RWPE2 (cell line): ENCODE data around the gene FYCO1.
A peak's percentile ranks its signal among the peaks of the same experiment; 100 is the strongest.

Source experiments
- ATAC-seq: fragments of 200-7000 bp; cut with Tn5 transposase; 3 replicates; pipeline ENCODE4 v1.9.1; 2021; ENCODE audit warnings: low read depth
- DNase-seq: peaks from one replicate; pipeline ENCODE4 v3.0.0-alpha.2; 2020; ENCODE audit warnings: low spot score
- H3K27ac ChIP-seq: fragments of 450-650 bp; 2 replicates; pipeline ENCODE4 v1.5.1; 2017; ENCODE audit warnings: mild to moderate bottlenecking; ENCODE audit not compliant: poor library complexity, severe bottlenecking
- H3K27me3 ChIP-seq: fragments of 250-450 bp; sonication (Bioruptor Pico); 2 replicates; pipeline ENCODE4 v1.5.1; 2021; ENCODE audit warnings: mild to moderate bottlenecking, moderate library complexity; ENCODE audit not compliant: insufficient read depth, poor library complexity, severe bottlenecking
- H3K36me3 ChIP-seq: fragments of 250-450 bp; sonication (Bioruptor Pico); 2 replicates; pipeline ENCODE4 v1.5.1; 2020; ENCODE audit warnings: low read depth, mild to moderate bottlenecking, moderate library complexity
- H3K4me1 ChIP-seq: fragments of 250-450 bp; sonication (Bioruptor Pico); 2 replicates; pipeline ENCODE4 v1.5.1; 2021; ENCODE audit warnings: mild to moderate bottlenecking, moderate library complexity; ENCODE audit not compliant: insufficient read depth, poor library complexity, severe bottlenecking
- H3K4me3 ChIP-seq: fragments of 250-450 bp; sonication (Bioruptor Pico); 2 replicates; pipeline ENCODE4 v1.5.1; 2021; ENCODE audit warnings: mild to moderate bottlenecking, moderate library complexity; ENCODE audit not compliant: severe bottlenecking
- H3K9me3 ChIP-seq: fragments of 250-450 bp; sonication (Bioruptor Pico); 2 replicates; pipeline ENCODE4 v1.5.1; 2021; ENCODE audit warnings: mild to moderate bottlenecking, moderate library complexity; ENCODE audit not compliant: severe bottlenecking
- TF ChIP-seq, protein P1 (sequence below): fragments of 450-650 bp; IDR thresholded peaks from one replicate; pipeline ENCODE4 v1.5.1; 2017; ENCODE audit warnings: mild to moderate bottlenecking, moderate library complexity; ENCODE audit not compliant: poor library complexity, severe bottlenecking

The FYCO1 gene

DNA sequence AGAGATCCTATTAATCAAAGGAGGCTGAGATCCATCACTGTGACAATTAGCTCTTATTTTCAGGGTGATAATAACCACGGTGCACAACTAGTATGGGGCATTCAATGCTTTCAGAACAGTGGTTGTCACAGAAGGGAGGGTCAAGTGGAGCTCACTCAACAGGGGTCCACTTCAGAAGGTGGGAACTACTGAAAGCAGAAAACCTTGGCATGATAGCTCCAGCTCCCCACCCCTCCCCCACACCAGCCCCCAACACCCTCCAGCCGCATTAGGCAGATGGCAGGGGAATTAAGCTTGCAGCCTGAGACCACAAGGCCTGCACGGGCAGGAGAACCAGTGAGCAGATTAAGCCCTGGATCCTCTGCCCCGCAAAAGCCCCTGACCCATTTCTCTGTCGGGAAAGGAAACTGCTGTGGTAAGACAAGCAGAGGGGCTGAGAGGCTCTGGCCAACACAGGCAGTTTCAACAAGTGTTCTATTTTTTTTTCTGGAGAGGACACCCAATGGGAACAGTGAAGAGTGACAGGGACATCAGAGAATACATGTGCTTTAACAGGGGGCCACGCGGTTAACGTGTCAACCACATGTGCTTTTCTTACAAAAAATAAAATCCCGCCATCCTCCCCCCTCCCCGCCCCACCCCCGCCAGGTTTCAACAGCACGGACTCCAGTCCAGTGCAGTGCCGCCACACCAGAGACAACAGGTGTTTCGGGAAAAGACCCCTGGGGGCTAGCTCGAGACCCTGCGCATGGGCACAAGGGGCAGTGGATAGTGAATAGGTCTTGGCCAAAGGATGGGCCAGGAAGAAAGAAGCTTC is 997 bp downstream of the FYCO1 start:
- H3K27me3 ChIP-seq, result no peaks in the 10 kb centered on the region
- H3K9me3 ChIP-seq, result no peaks in the 10 kb centered on the region
- no peaks in the 10 kb centered on the region for H3K4me1 ChIP-seq
- no peak for ATAC-seq
- H3K4me3 ChIP-seq, result peak overlapping the region; percentile 90
- no peaks in the 10 kb centered on the region for H3K36me3 ChIP-seq
- TF ChIP-seq, protein P1, sequence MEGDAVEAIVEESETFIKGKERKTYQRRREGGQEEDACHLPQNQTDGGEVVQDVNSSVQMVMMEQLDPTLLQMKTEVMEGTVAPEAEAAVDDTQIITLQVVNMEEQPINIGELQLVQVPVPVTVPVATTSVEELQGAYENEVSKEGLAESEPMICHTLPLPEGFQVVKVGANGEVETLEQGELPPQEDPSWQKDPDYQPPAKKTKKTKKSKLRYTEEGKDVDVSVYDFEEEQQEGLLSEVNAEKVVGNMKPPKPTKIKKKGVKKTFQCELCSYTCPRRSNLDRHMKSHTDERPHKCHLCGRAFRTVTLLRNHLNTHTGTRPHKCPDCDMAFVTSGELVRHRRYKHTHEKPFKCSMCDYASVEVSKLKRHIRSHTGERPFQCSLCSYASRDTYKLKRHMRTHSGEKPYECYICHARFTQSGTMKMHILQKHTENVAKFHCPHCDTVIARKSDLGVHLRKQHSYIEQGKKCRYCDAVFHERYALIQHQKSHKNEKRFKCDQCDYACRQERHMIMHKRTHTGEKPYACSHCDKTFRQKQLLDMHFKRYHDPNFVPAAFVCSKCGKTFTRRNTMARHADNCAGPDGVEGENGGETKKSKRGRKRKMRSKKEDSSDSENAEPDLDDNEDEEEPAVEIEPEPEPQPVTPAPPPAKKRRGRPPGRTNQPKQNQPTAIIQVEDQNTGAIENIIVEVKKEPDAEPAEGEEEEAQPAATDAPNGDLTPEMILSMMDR, result no peak
- no peak for DNase-seq
- no peak overlapping the region for H3K27ac ChIP-seq

DNA sequence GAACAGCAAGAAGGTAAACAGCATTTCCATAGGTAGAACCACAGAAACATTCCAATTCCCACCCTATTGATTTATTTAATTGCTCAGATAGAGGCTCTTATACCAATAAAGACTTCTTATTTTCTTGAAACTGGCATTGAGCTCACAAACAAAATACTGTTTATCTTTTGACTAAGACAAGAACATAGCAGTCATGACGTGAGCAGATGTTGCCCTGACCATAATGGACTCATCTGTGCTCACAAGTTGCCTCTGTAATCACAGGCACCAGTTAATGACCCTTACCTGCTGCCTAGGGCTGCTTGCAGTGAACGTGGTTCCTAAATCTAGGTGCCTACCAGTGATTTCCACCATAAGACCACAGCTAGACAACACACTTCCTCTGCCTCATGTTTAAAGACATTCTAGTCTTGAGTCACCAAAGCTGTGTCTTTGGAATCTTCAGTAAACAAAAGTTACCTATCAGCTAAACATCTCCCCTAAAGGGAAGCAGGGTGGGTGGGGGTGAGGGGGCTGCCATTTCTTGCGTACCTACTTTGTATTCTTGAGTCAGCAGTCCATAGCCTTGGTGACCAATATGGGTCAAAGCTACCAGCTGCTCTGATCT is 2.1 kb downstream of the FYCO1 start:
- no peak for DNase-seq
- TF ChIP-seq, protein P1, result no peak
- H3K4me3 ChIP-seq, result no peak overlapping the region

DNA sequence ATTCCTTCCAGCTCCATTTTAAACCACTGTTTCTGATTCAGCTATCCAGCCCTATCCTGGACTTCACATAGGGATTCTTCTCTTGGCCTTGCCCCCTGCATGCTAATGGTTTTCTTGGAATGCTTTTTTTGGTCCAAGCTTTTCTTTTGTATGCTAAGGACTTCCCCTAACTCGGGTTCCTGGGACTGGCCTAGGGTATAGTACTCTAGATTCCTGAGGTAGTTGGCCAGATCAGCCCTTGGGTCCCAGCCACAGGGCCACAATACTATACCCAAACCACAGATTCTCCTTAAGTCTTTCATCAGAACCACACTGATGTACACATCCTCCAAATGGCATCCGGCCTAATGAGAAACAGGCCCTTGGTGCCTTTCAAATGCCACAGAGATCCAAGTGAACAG is 2.8 kb downstream of the FYCO1 start:
- H3K9me3 ChIP-seq, result no peaks in the 10 kb centered on the region
- H3K27ac ChIP-seq, result no peak overlapping the region
- no peak overlapping the region for H3K4me3 ChIP-seq
- H3K27me3 ChIP-seq, result no peaks in the 10 kb centered on the region
- TF ChIP-seq, protein P1, result no peak
- no peaks in the 10 kb centered on the region for H3K36me3 ChIP-seq
- no peak for ATAC-seq
- DNase-seq, result no peak
- peaks cover 14% of the 10 kb centered on the region for H3K4me1 ChIP-seq

More for the DNA sequence above, 2.1 kb downstream of the FYCO1 start:
- H3K4me1 ChIP-seq, result peaks cover 8% of the 10 kb centered on the region
- no peaks in the 10 kb centered on the region for H3K27me3 ChIP-seq
- no peak overlapping the region for H3K27ac ChIP-seq
- no peak for ATAC-seq
- H3K36me3 ChIP-seq, result no peaks in the 10 kb centered on the region
- no peaks in the 10 kb centered on the region for H3K9me3 ChIP-seq

DNA sequence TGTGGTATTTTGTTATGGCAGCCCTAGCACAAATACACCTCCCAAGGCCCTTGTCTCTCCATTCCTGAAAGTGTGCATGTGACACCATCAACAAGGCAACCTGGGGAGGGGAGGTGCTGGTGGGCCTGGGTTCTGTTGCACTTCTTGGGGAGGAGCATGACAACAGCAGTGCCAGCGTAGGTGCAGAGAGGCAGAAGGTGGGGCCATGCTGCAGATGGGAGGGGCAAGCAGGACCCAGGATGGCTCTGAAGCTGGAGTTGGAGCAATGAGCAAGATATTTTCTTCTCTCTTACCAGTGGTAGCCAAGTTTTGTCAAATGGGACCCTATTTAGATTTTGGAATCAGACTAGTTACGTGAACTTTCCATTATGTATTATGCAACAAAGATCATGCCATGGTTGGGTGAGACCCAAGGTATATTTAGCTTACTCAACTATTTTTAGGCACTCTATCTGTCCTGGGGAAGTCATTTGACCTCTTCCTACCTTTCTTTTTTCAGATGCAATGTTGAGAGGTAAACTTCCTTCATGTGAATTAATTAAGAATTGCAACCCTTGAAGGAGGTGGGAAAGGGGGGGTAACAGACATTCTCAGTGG is 3.4 kb downstream of the FYCO1 start:
- Histone ChIP-seq H3K27me3 (no peaks in the 10 kb centered on the region), H3K4me3 (no peak overlapping the region), H3K27ac (no peak overlapping the region), H3K9me3 (no peaks in the 10 kb centered on the region), H3K4me1 (peaks cover 19% of the 10 kb centered on the region), H3K36me3 (no peaks in the 10 kb centered on the region)
- ATAC-seq (no peak), DNase-seq (no peak)
- TF ChIP-seq, protein P1, result no peak
